ENCODE data around the gene ATP1A1.

Gene ATP1A1

GRCh38 chr1:116392717-116393404 is 19.8 kb downstream of the ATP1A1 start:
- no peak for DNase-seq

- DNase-seq: no peak
Measured at GRCh38 chr1:116393792-116394191, 20.7 kb downstream of the ATP1A1 start.

- DNase-seq: no peak
Measured at GRCh38 chr1:116394270-116394669, 21.2 kb downstream of the ATP1A1 start.

GRCh38 chr1:116396769-116397168 is 23.7 kb downstream of the ATP1A1 start:
- no peak for DNase-seq

- no peak for DNase-seq
Measured at GRCh38 chr1:116397728-116398127, 24.7 kb downstream of the ATP1A1 start.

- DNase-seq: no peak
Measured at GRCh38 chr1:116400780-116401179, 27.7 kb downstream of the ATP1A1 start.

GRCh38 chr1:116401646-116402176 is 28.7 kb downstream of the ATP1A1 start:
- no peak for DNase-seq

DNA sequence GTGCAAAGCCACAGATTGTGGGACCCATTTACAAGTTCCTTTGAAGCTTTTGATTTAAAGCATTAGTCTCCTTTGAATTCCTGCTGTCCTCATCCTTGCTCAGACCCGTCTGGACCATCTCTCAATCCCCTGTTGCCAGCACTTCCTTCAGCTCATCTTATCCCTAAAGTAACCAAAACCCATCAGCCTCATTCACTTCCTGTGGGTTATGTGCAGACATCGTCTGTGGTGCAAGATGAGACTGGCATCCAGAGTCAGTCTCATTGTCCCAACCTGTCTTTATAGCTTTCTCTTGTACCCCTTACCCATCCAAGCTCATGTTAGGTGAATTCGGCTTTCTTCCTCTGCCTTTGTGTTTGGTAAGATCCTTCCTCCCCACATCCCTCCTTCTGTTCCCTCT is 29.3 kb downstream of the ATP1A1 start:
- DNase-seq: no peak

DNA sequence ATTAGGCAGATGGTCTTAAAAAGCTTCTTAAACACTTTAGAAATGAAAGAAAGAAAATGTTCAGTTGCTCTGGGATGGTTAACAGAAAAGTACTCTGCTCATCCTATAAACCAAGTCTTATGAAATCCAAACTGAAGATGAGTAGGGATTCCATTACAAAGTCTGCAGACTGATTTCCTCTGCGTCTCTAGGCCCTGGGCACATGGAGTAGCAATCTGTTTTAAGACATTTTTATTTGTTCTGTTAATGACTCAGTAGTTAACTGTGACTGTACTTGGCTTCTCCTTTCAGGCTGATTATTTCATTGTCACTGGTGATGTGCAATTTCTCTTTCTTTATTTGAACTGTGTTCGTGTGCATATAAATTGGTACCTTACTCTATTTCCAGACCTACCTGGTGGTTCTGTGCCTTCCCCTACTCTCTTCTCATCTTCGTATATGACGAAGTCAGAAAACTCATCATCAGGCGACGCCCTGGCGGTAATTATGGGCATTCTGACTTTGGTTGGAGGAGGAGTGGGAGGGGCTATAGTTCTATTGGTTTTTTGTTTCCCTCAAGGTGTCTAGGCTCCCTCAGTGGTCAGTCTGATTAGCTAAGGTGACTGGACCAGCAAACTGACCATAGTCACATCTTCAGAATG is 30.6 kb downstream of the ATP1A1 start:
- DNase-seq: no peak

DNA sequence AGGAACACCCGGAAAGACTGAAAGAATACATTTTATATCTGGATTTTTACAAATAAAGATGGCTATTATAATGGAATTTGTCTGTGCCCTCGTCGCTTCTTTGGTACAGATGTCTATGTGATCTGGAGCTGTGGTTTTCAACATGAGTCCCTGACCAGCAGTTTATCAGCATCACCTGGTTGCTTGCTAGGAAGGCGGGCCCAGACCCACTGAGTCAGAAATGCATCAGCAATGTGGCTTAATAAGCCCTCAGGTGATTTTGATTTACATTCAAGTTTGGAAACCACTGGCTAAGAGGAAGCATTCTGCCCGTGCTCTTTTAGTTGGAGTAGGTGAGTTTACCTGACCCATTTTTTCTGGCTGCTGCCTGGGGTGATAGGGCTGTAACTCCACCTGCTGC is 31.7 kb downstream of the ATP1A1 start:
- no peak for DNase-seq

DNA sequence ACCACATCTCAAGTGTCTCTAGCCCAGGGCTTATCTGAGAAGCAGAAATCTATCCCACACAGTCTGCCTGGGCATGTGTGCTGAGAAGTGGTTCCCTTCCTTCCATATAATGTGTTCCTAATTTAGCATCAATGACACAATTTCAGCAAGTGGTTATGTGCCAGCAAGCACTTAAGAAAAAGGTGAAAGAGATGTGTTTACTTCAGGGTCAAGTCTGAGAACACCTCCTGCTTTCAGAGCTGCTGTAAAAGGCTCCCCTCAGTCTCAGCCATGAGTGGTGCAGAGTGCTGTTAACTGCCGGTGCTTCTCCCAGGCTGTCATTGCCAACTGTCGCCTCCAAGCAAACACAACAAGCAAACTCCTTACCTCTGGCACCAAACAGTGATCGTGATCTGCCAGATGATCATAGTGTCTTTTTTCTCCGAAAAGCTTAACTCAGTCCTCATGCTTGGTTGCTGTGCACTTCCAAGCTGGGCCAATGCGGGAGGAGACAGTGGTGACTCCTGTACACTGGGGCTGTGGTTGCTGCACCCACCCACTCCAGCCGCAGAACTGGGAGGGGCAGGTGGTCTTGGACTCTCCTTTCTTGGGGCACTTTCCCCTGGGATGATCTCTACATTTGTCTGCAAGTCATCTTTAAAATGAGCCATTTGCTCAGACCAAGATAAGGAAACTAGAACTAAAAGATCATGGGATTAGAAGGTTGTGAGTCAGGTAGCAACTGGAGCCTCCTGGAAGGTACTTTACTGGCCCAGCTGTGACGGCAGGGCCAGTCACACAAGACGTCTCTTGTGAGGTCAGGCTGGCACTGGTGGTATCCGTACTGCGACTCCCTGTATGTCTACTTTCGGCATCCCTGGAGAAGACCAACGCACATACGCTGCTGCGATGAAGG is 32.4 kb downstream of the ATP1A1 start:
- DNase-seq: no peak

DNA sequence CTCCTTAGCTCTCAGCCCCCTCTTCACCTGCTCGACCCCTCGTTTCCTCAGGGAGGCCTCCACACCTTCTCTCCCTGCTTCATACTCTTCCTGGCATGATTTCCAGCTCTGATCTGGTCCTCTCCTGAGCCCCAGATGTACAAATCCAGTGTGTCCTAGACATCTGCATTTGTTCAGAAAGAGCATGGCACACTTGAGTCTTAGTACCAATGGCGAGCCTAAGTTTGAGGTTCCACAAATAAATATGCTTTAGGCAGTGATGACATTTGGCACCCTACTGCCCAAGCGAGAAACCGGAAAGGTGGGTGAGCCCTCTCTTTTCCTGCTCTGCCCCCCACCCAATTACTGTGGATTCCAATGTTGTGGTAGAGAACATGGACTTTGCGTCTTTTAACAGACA is 34.0 kb downstream of the ATP1A1 start:
- DNase-seq: no peak

GRCh38 chr1:116408193-116408592 is 35.1 kb downstream of the ATP1A1 start:
- DNase-seq: no peak

DNA sequence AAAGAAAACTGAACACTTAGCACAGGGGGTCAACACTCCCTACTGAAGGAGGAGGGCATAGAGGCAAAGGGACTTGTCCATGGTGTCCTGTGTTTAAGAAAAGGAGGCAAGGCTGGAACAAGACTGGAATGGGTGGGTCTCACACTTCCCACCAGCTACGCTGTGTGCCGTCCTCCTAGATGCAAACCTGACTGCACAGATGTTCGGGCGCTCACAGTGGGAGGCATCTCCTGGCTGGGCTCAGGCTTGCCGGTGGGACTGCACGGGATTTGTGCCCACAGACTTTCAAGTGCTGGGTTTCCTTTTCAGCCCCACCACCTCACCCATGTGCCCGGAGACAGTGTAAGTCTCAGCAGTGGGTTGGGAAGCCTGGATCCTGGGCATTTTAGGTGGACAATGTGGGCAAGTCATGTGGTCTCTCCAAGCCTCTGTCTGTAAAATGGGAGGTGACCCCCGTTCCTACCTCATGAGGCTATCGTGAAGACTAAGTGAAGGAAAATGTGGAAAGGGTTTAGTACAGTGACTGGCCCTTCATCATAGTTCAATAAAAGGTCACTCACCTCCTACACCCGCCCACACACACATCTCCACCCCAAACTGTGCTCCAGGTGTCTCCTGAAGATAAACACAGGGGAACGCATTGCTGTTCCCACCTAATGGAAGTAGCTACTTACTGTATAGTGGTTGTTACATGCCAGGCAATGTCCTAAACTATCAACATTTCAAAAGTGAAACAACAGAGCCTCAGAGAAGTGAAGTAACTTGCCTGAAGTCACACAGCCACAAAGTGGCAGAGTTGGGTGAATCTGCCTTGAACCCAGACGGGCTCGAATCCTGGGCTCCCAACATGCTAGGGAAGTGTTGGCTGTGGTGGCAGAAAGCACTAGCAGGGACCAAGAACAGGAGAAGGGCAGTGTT is 36.0 kb downstream of the ATP1A1 start:
- no peak for DNase-seq

DNA sequence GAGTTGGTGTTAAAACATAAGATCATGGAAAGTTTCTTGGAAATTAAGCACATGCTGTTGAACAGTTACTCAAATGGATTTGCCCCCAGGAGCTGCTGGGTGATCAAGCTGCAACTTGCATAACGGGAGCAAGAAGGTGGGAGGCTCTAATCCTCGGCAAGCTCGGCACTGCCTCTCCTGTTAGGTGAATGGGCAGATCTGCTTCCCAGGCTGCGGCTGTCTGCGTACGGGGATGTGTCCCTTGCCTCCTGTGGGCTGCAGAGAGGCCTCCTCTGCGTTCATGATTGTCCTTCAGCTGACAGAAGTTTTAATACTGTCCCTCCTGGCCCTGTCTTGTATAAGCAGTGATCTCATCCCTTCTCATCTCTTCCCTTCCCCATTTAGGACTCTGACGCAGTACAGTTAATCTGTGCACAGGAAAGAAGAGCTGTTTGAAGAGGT is 36.7 kb downstream of the ATP1A1 start:
- no peak for DNase-seq

DNA sequence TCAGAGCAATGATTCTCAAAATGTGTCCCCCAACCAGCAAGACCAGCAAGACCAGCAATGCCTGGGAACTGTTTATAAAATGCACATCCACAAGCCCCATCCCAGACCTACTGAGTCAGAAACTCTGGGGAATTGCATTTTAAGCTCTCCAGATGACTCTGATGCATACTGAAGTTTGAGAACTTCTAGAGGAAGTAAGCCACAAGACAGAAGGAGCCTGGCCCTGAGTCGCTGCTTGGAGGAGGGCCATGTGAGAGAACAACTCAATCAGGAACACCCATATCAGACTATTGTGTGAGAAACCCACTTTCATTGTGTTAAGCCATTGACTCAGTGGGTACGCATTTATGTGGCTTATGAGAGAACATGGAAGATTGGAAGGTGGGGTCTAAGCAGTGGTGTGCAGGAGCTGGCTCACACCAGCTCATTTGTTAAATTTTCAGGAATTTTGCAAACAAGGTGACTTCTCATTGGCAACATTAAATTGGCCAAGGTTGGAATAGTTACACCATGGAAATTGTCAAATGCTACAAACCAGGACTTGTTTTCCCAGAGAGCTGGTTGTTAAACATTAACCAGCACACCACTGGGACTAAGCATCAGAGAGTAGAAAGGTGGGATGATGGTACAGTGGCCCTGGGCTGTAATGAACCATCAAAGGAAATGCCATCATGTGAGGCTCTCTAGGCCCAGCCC is 38.9 kb downstream of the ATP1A1 start:
- DNase-seq: no peak

DNA sequence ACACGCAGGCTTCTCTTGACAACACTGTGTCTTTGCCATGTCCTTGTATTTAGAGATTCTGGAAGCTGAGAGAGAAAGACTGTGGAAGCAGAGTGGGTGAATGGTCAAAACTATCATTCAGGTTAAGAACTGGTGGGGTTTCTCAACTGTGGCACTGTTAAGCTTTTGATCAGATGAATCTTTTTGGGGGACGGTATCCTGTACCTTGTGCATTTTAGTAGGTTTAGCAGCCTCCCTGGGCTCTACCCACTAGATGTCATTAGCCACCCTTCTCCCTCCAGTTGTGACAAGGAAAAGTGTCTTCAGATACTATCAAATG is 39.4 kb downstream of the ATP1A1 start:
- no peak for DNase-seq

DNA sequence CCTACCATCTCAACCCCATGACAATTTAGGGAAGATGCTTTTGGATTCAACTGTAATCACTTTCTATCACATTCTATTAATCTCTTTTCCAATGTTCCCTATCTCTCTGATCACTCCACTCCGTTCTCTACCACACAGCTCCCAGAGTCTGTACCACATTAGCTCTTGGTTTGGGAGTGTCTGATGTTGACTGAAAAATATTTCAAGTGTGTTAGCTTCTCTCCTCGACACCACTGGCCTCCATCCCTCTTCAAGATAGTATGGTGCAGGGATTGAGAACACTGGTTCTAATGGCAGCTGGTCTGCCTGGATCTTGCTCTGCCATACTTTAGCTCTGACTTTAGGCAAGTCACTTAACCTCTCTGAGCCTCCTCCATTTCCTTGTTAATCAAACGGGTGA is 39.9 kb downstream of the ATP1A1 start:
- no peak for DNase-seq

GRCh38 chr1:116413414-116413813 is 40.4 kb downstream of the ATP1A1 start:
- DNase-seq: no peak

- DNase-seq: no peak
Measured at GRCh38 chr1:116414364-116414763, 41.3 kb downstream of the ATP1A1 start.

- no peak for DNase-seq
Measured at GRCh38 chr1:116415200-116415698, 42.2 kb downstream of the ATP1A1 start.

Data from effector CD4-positive, alpha-beta T cell (primary cell).